Stimulated activated CD8-positive, alpha-beta memory T cell treated with anti-CD3 and anti-CD28 coated beads, Interleukin-15, amount 100 ng/mL, for 1 hour (primary cell): ENCODE measurements around the gene SAP130.

Experiments used
- DNase-seq: peaks from one replicate; pipeline ENCODE4 v3.0.0-alpha.2; 2020; ENCODE audit warnings: low read depth

Gene SAP130

DNA sequence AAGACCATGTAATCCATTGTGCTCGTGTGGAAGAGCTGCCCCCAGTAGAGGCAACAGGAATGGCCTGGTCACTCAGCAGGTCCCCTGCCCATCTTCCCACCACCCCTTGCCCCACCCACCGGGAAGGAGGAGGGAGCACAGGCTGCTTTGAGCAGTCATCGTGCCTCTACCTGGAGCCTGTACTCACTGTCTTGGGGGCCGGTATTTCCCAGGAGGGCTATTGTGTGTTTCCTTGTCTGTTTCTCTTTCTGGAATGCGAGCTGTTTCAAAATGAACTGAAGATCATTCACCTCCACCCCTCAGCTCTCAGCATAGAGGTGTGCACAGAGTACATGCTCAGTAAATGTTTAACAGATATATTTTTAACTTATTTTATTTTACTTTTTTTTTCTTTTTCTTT, 134.4 kb downstream of the SAP130 start:
- DNase-seq: no peak

DNA sequence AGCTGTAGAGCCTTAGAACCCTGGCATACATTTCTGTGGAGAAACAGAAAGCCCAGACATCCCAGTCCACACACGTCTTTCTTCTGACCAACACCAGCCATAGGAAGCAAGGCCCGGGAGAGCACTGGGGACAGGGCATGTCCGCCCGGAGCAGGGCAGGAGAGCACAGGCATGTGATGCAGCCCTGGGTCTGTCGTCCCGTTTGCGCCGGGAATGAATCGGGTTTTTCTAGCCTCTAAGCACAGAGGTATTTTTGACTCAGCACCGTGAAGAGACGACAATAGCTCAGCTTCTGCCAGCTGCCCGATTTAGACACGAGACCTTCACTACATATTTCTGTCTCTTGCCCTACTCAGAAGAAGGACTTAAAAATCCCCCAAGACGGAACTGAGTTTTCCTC, 134.8 kb downstream of the SAP130 start:
- DNase-seq: no peak

DNA sequence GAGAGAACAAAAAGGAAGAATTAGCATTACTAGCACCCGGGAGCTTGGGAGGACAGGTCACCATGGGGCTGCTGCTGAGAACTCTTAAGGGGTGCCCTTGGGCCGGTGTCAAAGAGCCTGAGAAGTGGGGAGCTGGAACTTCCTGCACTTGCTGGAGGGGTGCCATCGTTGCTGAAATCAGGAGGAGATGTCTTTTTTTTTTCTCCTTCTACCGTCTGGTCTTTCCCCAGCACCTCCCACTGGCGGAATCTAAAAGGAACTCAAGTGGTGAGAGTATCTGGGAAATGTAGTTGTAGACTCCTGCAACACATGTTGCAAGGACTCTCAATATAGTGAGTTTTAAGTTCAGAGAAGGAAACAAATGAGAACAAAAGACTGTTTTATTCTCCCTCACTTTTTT, 136.0 kb downstream of the SAP130 start:
- DNase-seq: no peak
